Measurements from ENCODE around the gene RHOT2. TPM values are rescaled to one million over a fixed set of nuclear protein-coding genes. Genes with fewer than 3 reads are reported as not detected.

The RHOT2 gene
- total RNA-seq, 1 experiment from 2014 or later, result 163 TPM

GRCh38 chr16:632486-633335 is 35.2 kb upstream of the RHOT2 start:
- peaks cover 8% of the 10 kb centered on the region for H3K4me1 Mint-ChIP-seq (ENCODE audit: low read depth, unreplicated experiment)
- H3K36me3 Mint-ChIP-seq (ENCODE audit: insufficient read depth, unreplicated experiment), result peaks cover 91% of the 10 kb centered on the region
- TF ChIP-seq CTCF (IDR thresholded peaks at IDR 0.05; ENCODE audit: unreplicated experiment), result no peak
- no peaks in the 10 kb centered on the region for H3K9me3 Mint-ChIP-seq (ENCODE audit: low read depth, unreplicated experiment)
- DNase-seq, result no peak
- H3K27ac Mint-ChIP-seq (ENCODE audit: unreplicated experiment), result no peak overlapping the region
- intact Hi-C loops (cut with micrococcal nuclease; ENCODE audit: unreplicated experiment), result loop anchor here (10.0 kb wide), 1 partner anchor 108 kb away; the partner anchor contains the start of gene CAPN15
- CTCF ChIA-PET, result no interaction called here
- no peak overlapping the region for H3K4me3 Mint-ChIP-seq (ENCODE audit: low read depth, unreplicated experiment)
- no TSS peak for BruUV-seq (replicated peaks)
- H3K27me3 Mint-ChIP-seq (ENCODE audit: unreplicated experiment), result no peaks in the 10 kb centered on the region

GRCh38 chr16:633336-634050 is 34.4 kb upstream of the RHOT2 start:
- no TSS peak for BruUV-seq (replicated peaks)
- H3K4me3 Mint-ChIP-seq (ENCODE audit: low read depth, unreplicated experiment), result no peak overlapping the region

DNA sequence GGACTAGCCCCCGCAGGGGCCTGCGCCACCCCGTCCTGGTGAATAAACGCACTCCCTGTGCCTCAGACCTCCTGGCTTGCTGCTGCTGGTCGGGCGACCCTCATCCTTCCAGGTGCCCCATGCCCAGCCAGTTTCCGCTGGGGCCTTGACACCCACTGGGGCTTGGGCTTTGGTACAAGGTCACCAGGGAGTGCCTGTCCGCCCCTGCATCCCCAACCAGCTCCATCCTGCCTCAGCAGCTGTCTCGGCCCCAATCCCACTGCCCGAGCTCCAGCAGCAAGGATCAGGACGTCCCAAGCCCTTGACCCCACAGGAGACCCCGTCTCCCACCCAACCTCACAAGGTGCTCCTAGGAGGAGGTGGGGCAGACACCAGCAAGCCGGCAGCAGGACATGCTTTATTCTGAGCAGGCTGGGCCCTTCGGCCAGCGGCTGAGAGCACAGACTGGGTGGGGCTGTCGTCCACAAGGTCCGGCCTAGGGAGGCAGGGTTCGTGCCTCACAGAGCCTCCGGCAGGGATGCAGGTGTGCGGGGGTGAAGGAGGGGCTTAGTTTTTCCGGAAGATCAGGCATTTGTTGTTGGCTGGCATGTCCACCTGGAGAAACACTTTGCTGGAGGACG is 33.8 kb upstream of the RHOT2 start:
- no TSS peak for BruUV-seq (replicated peaks)
- intact Hi-C loops (cut with micrococcal nuclease; ENCODE audit: unreplicated experiment), result loop anchor here (10.0 kb wide), 1 partner anchor 109 kb away; the partner anchor contains the start of gene CAPN15
- H3K4me1 Mint-ChIP-seq (ENCODE audit: low read depth, unreplicated experiment), result peaks cover 8% of the 10 kb centered on the region
- H3K9me3 Mint-ChIP-seq (ENCODE audit: low read depth, unreplicated experiment), result no peaks in the 10 kb centered on the region
- TF ChIP-seq CTCF (IDR thresholded peaks at IDR 0.05; ENCODE audit: unreplicated experiment), result no peak
- no peaks in the 10 kb centered on the region for H3K27me3 Mint-ChIP-seq (ENCODE audit: unreplicated experiment)
- peak overlapping the region; percentile 87 for H3K4me3 Mint-ChIP-seq (ENCODE audit: low read depth, unreplicated experiment)
- no peak for DNase-seq
- H3K36me3 Mint-ChIP-seq (ENCODE audit: insufficient read depth, unreplicated experiment), result peaks cover 81% of the 10 kb centered on the region
- no peak overlapping the region for H3K27ac Mint-ChIP-seq (ENCODE audit: unreplicated experiment)
- CTCF ChIA-PET, result no interaction called here

More at GRCh38 chr16:633336-634050, 34.4 kb upstream of the RHOT2 start:
- peaks cover 87% of the 10 kb centered on the region for H3K36me3 Mint-ChIP-seq (ENCODE audit: insufficient read depth, unreplicated experiment)
- no peak overlapping the region for H3K27ac Mint-ChIP-seq (ENCODE audit: unreplicated experiment)
- no peak for TF ChIP-seq CTCF (IDR thresholded peaks at IDR 0.05; ENCODE audit: unreplicated experiment)
- peaks cover 8% of the 10 kb centered on the region for H3K4me1 Mint-ChIP-seq (ENCODE audit: low read depth, unreplicated experiment)
- no peak for DNase-seq
- no peaks in the 10 kb centered on the region for H3K9me3 Mint-ChIP-seq (ENCODE audit: low read depth, unreplicated experiment)
- no peaks in the 10 kb centered on the region for H3K27me3 Mint-ChIP-seq (ENCODE audit: unreplicated experiment)
- intact Hi-C loops (cut with micrococcal nuclease; ENCODE audit: unreplicated experiment), result loop anchor here (10.0 kb wide), 1 partner anchor 109 kb away; the partner anchor contains the start of gene CAPN15
- CTCF ChIA-PET, result no interaction called here

DNA sequence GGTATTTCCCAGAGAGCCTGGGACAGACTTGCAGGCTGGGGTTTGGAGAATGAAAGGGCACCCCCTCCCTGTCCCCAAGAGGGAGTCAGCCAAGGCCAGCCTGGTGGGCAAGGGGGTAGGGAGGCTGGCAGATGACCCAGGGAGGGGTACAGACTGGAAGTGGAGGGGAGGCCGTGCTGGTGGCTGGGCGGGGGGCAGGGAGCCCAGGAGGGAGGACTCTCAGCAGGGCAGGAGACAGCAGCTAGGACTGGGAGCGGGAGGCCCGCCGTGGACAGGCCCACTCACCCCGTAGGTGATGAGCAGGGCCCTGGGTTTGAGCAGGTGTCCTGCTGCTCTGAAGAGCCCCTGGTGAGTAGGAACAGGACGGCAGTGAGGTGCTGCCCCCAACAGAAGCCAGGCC is 32.9 kb upstream of the RHOT2 start:
- Mint-ChIP-seq H3K9me3 (ENCODE audit: low read depth, unreplicated experiment) (no peaks in the 10 kb centered on the region), H3K4me1 (ENCODE audit: low read depth, unreplicated experiment) (peaks cover 8% of the 10 kb centered on the region), H3K27ac (ENCODE audit: unreplicated experiment) (no peak overlapping the region), H3K27me3 (ENCODE audit: unreplicated experiment) (no peaks in the 10 kb centered on the region), H3K4me3 (ENCODE audit: low read depth, unreplicated experiment) (peak overlapping the region; percentile 87), H3K36me3 (ENCODE audit: insufficient read depth, unreplicated experiment) (peaks cover 73% of the 10 kb centered on the region)
- intact Hi-C loops (cut with micrococcal nuclease; ENCODE audit: unreplicated experiment), result loop anchor here (10.0 kb wide), 1 partner anchor 110 kb away; the partner anchor contains the start of gene CAPN15
- CTCF ChIA-PET, result no interaction called here
- no peak for DNase-seq
- no TSS peak for BruUV-seq (replicated peaks)
- TF ChIP-seq CTCF (IDR thresholded peaks at IDR 0.05; ENCODE audit: unreplicated experiment), result no peak
